ENCODE results near the gene CYFIP2. TPM values are rescaled to one million over a fixed set of nuclear protein-coding genes. Genes with fewer than 3 reads are reported as not detected.

CYFIP2 gene
- total and polyA plus RNA-seq, 2 donors from 2014 or later, result 128 to 217 TPM

DNA sequence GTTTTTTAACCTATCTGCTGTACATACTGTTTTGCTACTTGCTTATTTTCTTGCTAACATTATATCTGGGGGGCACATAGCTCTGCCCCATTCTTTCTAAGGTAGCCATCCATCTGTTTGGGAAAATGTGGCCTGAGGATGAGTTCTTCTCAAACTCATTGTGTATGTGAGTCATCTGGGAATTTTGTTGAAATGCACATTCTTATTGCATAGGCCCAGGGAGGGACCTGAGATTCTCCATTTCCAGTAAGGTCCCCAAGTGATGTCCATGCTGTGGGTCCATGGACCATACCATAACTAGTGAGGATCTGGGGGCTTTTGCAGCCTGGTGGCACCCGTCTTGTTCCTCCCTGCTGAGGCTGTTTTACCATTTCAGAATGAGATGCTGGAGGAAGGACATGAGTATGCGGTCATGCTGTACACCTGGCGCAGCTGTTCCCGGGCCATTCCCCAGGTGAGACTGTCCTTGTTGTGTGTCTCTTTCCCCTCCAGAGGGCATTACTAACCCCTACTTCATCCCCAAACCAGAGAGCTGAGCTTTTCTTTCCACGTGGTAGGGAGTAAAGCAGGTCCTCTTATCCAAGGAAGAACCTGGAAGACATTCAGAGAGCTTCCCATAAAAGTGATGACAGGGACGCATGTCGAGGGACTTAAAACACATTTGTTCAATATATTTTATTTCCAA, 28.6 kb downstream of the CYFIP2 start:
- no peaks in the 10 kb centered on the region for H3K27me3 ChIP-seq (ENCODE audit: control insufficient read depth, insufficient read depth, low read length)
- H3K27ac ChIP-seq (ENCODE audit: low read depth in 2 of 2, low read length in 2 of 2), result peak overlapping the region in 1 of 2 donors; percentile 45
- no peaks in the 10 kb centered on the region for H3K9me3 ChIP-seq (ENCODE audit: control insufficient read depth in 2 of 3, insufficient read depth in 1 of 3, low read length in 3 of 3)
- H3K4me1 ChIP-seq (ENCODE audit: control insufficient read depth in 2 of 3, insufficient read depth in 2 of 3, low read depth in 1 of 3, low read length in 3 of 3), result peaks cover 0 to 28% (median 16%) of the 10 kb centered on the region in 3 donors
- DNase-seq, result no peak
- intact Hi-C loops (cut with DNase I), result no loop called here
- H3K9ac ChIP-seq (ENCODE audit: low read length in 3 of 3), result no peak overlapping the region
- H3K36me3 ChIP-seq (ENCODE audit: control insufficient read depth in 2 of 3, insufficient read depth in 3 of 3, low read length in 3 of 3), result peaks cover 0 to 28% (median 10%) of the 10 kb centered on the region in 3 donors
- no peak for FAIRE-seq
- TF ChIP-seq, protein P1, sequence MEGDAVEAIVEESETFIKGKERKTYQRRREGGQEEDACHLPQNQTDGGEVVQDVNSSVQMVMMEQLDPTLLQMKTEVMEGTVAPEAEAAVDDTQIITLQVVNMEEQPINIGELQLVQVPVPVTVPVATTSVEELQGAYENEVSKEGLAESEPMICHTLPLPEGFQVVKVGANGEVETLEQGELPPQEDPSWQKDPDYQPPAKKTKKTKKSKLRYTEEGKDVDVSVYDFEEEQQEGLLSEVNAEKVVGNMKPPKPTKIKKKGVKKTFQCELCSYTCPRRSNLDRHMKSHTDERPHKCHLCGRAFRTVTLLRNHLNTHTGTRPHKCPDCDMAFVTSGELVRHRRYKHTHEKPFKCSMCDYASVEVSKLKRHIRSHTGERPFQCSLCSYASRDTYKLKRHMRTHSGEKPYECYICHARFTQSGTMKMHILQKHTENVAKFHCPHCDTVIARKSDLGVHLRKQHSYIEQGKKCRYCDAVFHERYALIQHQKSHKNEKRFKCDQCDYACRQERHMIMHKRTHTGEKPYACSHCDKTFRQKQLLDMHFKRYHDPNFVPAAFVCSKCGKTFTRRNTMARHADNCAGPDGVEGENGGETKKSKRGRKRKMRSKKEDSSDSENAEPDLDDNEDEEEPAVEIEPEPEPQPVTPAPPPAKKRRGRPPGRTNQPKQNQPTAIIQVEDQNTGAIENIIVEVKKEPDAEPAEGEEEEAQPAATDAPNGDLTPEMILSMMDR (IDR thresholded peaks at IDR 0.05; ENCODE audit: borderline replicate concordance, extremely low read depth, insufficient read depth), result no peak
- H3K4me3 ChIP-seq (ENCODE audit: low read length in 3 of 3), result no peak overlapping the region

DNA sequence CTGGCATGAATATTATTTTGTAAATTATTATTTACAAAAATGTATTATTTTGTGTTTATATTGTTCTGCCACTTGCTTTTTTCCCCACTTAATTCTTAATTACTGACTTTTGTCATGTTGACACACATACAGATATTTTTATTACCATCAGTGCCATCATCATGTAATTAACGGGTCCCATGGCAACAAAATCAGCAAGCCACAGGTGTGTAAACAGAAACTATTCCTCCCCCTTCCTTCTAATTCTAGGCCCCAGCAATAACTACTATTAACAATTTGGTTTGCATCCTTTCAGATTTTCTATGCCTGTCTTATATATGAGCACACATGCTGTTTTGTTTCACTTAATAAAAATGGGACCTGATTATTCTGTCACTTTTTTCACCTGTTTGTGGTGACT, 29.3 kb downstream of the CYFIP2 start:
- peaks cover 0 to 31% (median 11%) of the 10 kb centered on the region in 3 donors for H3K36me3 ChIP-seq (ENCODE audit: control insufficient read depth in 2 of 3, insufficient read depth in 3 of 3, low read length in 3 of 3)
- FAIRE-seq (no peak), DNase-seq (peak in 1 of 5 donors; percentile 16)
- intact Hi-C loops (cut with DNase I), result no loop called here
- no peaks in the 10 kb centered on the region for H3K27me3 ChIP-seq (ENCODE audit: control insufficient read depth, insufficient read depth, low read length)
- no peaks in the 10 kb centered on the region for H3K9me3 ChIP-seq (ENCODE audit: control insufficient read depth in 2 of 3, insufficient read depth in 1 of 3, low read length in 3 of 3)
- H3K4me1 ChIP-seq (ENCODE audit: control insufficient read depth in 2 of 3, insufficient read depth in 2 of 3, low read depth in 1 of 3, low read length in 3 of 3), result peaks cover 0 to 25% (median 11%) of the 10 kb centered on the region in 3 donors
- no peak overlapping the region for H3K4me3 ChIP-seq (ENCODE audit: low read length in 3 of 3)
- TF ChIP-seq, protein P1 (IDR thresholded peaks at IDR 0.05; ENCODE audit: borderline replicate concordance, extremely low read depth, insufficient read depth), result no peak
- H3K27ac ChIP-seq (ENCODE audit: low read depth in 2 of 2, low read length in 2 of 2), result no peak overlapping the region
- no peak overlapping the region for H3K9ac ChIP-seq (ENCODE audit: low read length in 3 of 3)

DNA sequence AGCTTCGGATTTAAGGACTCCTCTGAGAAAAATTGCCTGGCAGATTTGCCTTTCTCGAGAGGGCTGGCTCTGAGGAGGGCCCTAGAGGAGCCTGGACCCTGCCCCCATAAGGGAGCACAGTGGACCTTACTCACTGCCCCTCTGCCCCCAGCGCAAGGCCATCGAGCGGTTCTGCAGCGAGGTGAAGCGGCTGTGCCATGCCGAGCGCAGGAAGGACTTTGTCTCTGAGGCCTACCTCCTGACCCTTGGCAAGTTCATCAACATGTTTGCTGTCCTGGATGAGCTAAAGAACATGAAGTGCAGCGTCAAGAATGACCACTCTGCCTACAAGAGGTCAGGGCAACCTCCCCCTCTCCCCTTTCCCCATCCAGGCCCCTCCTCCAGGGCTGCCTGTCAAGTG, 34.6 kb downstream of the CYFIP2 start:
- H3K4me1 ChIP-seq (ENCODE audit: control insufficient read depth in 2 of 3, insufficient read depth in 2 of 3, low read depth in 1 of 3, low read length in 3 of 3), result peaks cover 0 to 22% (median 10%) of the 10 kb centered on the region in 3 donors
- DNase-seq, result no peak
- no peak overlapping the region for H3K4me3 ChIP-seq (ENCODE audit: low read length in 3 of 3)
- H3K27me3 ChIP-seq (ENCODE audit: control insufficient read depth, insufficient read depth, low read length), result no peaks in the 10 kb centered on the region
- no peak for FAIRE-seq
- intact Hi-C loops (cut with DNase I), result no loop called here
- peaks cover 0 to 57% (median 23%) of the 10 kb centered on the region in 3 donors for H3K36me3 ChIP-seq (ENCODE audit: control insufficient read depth in 2 of 3, insufficient read depth in 3 of 3, low read length in 3 of 3)
- no peak overlapping the region for H3K9ac ChIP-seq (ENCODE audit: low read length in 3 of 3)
- TF ChIP-seq, protein P1 (IDR thresholded peaks at IDR 0.05; ENCODE audit: borderline replicate concordance, extremely low read depth, insufficient read depth), result no peak
- H3K27ac ChIP-seq (ENCODE audit: low read depth in 2 of 2, low read length in 2 of 2), result no peak overlapping the region
- H3K9me3 ChIP-seq (ENCODE audit: control insufficient read depth in 2 of 3, insufficient read depth in 1 of 3, low read length in 3 of 3), result no peaks in the 10 kb centered on the region

All from kidney (tissue), 14 donors.